HEK293T (cell line): ENCODE results near the gene PHYH.
"Not testable (repeated sequence)": the region's sequence is repeated elsewhere in the genome, so short reads cannot be mapped to it uniquely, and the experiment has no call there.

Source experiments
- CTCF ChIA-PET: fragments of 350-600 bp; formaldehyde crosslinking; extraction: SDS; loops from one replicate; lab custom pipeline; 2021; ENCODE audit warnings: antibody characterized with exemption, inconsistent platforms; lab: Yijun Ruan, JAX
- POLR2A ChIA-PET: fragments of 350-600 bp; formaldehyde crosslinking; extraction: SDS; loops from one replicate; lab custom pipeline; 2020; ENCODE audit warnings: antibody characterized with exemption, inconsistent platforms; lab: Yijun Ruan, JAX
- DNase-seq: peaks from one replicate; pipeline ENCODE4 v3.0.0; 2012; ENCODE audit warnings: mixed read lengths; ENCODE audit errors: extremely low spot score
- ARNT ChIP-seq: fragments of 450-650 bp; IDR thresholded peaks from 2 replicates; pipeline ENCODE4 v1.6.1; 2017; ENCODE audit warnings: mild to moderate bottlenecking
- BHLHE40 ChIP-seq: fragments of 450-650 bp; IDR thresholded peaks from 2 replicates; pipeline ENCODE4 v1.6.1; 2016; ENCODE audit warnings: mild to moderate bottlenecking, moderate library complexity, borderline replicate concordance
- CTBP1 ChIP-seq: fragments of 450-650 bp; IDR thresholded peaks from 2 replicates; pipeline ENCODE4 v1.6.1; 2016; ENCODE audit warnings: borderline replicate concordance
- ELF4 ChIP-seq: fragments of 450-650 bp; IDR thresholded peaks from 2 replicates; pipeline ENCODE4 v1.6.1; 2017; ENCODE audit warnings: antibody characterized with exemption
- FOXA1 ChIP-seq: fragments of 450-650 bp; IDR thresholded peaks from 2 replicates; pipeline ENCODE4 v1.6.1; 2016; ENCODE audit warnings: mild to moderate bottlenecking
- FOXK2 ChIP-seq: fragments of 450-650 bp; IDR thresholded peaks from 2 replicates; pipeline ENCODE4 v1.6.1; 2016; ENCODE audit warnings: mild to moderate bottlenecking
- FOXM1 ChIP-seq: fragments of 450-650 bp; IDR thresholded peaks from 2 replicates; pipeline ENCODE4 v1.6.1; 2017; ENCODE audit warnings: mild to moderate bottlenecking, borderline replicate concordance
- HDGF ChIP-seq: fragments of 450-650 bp; IDR thresholded peaks from 2 replicates; pipeline ENCODE4 v1.6.1; 2017; ENCODE audit warnings: antibody characterized with exemption, borderline replicate concordance
- L3MBTL2 ChIP-seq: fragments of 450-650 bp; conservative IDR thresholded peaks from 2 replicates; pipeline ENCODE4 v1.6.1; 2016; ENCODE audit warnings: mild to moderate bottlenecking
- LEF1 ChIP-seq: fragments of 450-650 bp; IDR thresholded peaks from 2 replicates; pipeline ENCODE4 v1.6.1; 2017; ENCODE audit warnings: mild to moderate bottlenecking, borderline replicate concordance
- NFRKB ChIP-seq: fragments of 450-650 bp; IDR thresholded peaks from 2 replicates; pipeline ENCODE4 v1.6.1; 2016; ENCODE audit warnings: mild to moderate bottlenecking, moderate library complexity
- PKNOX1 ChIP-seq: fragments of 450-650 bp; IDR thresholded peaks from 2 replicates; pipeline ENCODE4 v1.6.1; 2016
- SP1 ChIP-seq: fragments of 450-650 bp; IDR thresholded peaks from 2 replicates; pipeline ENCODE4 v1.6.1; 2017
- SUZ12 ChIP-seq: fragments of 450-650 bp; IDR thresholded peaks from 2 replicates; pipeline ENCODE4 v1.6.1; 2016; ENCODE audit warnings: mild to moderate bottlenecking
- TARDBP ChIP-seq: fragments of 450-650 bp; IDR thresholded peaks from 2 replicates; pipeline ENCODE4 v1.6.1; 2016
- ZNF384 ChIP-seq: fragments of 450-650 bp; IDR thresholded peaks from 2 replicates; pipeline ENCODE4 v1.6.1; 2016

Gene PHYH

GRCh38 chr10:13298748-13299436 lies 972 bp downstream of the PHYH start:
- no peak for DNase-seq
- TF ChIP-seq HDGF (no peak), ZNF384 (peak; percentile 63; the same call in 1 of the 2 replicates)
- CTCF ChIA-PET, result no interaction called here
- POLR2A ChIA-PET, result interaction anchor here (0.6 to 2.5 kb wide), 5 partner anchors 8 to 138 kb away, joined by 3 to 13 read pairs (median 5); partner anchors contain the start of gene MCM10

GRCh38 chr10:13296476-13296875 lies 3.4 kb downstream of the PHYH start:
- ChIA-PET CTCF (no interaction called here), POLR2A (no interaction called here)
- no peak for TF ChIP-seq SP1
- no peak for TF ChIP-seq NFRKB
- DNase-seq, result no peak

GRCh38 chr10:13294784-13295183 lies 5.1 kb downstream of the PHYH start:
- ChIA-PET POLR2A (no interaction called here), CTCF (no interaction called here)
- no peak for DNase-seq
- TF ChIP-seq ZNF384, result no peak
- TF ChIP-seq FOXK2, result no peak
- no peak for TF ChIP-seq SUZ12
- no peak for TF ChIP-seq ELF4
- TF ChIP-seq SP1, result no peak
- no peak for TF ChIP-seq HDGF
- no peak for TF ChIP-seq CTBP1
- TF ChIP-seq LEF1, result no peak
- TF ChIP-seq ARNT, result no peak
- no peak for TF ChIP-seq PKNOX1
- TF ChIP-seq FOXM1, result no peak
- no peak for TF ChIP-seq NFRKB
- TF ChIP-seq BHLHE40, result no peak

GRCh38 chr10:13291821-13292773 lies 7.8 kb downstream of the PHYH start:
- TF ChIP-seq ZNF384 (no peak), BHLHE40 (no peak), SUZ12 (no peak), TARDBP (no peak), PKNOX1 (no peak), FOXK2 (no peak), HDGF (no peak), FOXM1 (no peak), FOXA1 (no peak), NFRKB (no peak), CTBP1 (no peak), ARNT (no peak), SP1 (no peak), LEF1 (no peak), L3MBTL2 (no peak)
- ChIA-PET POLR2A (interaction anchor here (1.4 to 1.6 kb wide), 2 partner anchors 8 to 10 kb away, joined by 5 to 8 read pairs; partner anchors contain the start of gene PHYH), CTCF (no interaction called here)
- no peak for DNase-seq

DNA sequence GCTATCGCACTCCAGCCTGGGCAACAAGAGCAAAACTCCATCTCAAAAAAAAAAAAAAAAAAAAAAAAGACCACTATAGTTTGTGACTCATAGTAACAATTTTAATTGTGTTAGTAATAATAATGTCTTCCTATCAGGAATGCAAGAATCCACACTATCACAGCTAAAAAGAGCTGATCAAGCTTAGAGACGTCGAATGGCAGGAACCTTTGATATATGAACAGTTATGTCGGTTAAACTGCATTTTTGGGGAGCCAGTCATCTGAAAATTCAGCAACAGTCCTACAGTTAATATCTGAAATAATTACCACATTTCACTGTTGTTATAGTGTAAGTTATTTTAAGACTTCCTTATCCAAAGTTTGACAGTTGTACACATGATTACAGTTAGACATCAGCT lies 8.8 kb downstream of the PHYH start:
- TF ChIP-seq FOXA1 (no peak), LEF1 (no peak)
- ChIA-PET CTCF (no interaction called here), POLR2A (interaction anchor here (1.4 kb wide), 1 partner anchor 9 kb away, joined by 5 read pairs; the partner anchor contains the start of gene PHYH)
- no peak for DNase-seq

- no peak for TF ChIP-seq BHLHE40
- no peak for TF ChIP-seq HDGF
- TF ChIP-seq PKNOX1, result no peak
- POLR2A ChIA-PET, result interaction anchor here (1.0 kb wide), 1 partner anchor 18 kb away, joined by 5 read pairs; no protein-coding TSS in a partner anchor
- no peak for DNase-seq
- CTCF ChIA-PET, result no interaction called here
Observed at GRCh38 chr10:13284050-13284449, 15.8 kb downstream of the PHYH start.

GRCh38 chr10:13282348-13282747 lies 17.5 kb downstream of the PHYH start:
- DNase-seq, POLR2A ChIA-PET: not testable (repeated sequence)
- CTCF ChIA-PET, result interaction anchor here (0.6 kb wide), 1 partner anchor 52 kb away, joined by 8 read pairs; no protein-coding TSS in a partner anchor
